GM23338 (cell line): Measurements from ENCODE around the gene TEKTIP1. TPM values are rescaled to one million over a fixed set of nuclear protein-coding genes. Genes with fewer than 3 reads are reported as not detected.
A peak's percentile ranks its signal among the peaks of the same experiment; 100 is the strongest.

ENCODE experiments used
- ATAC-seq: fragments of 200-7000 bp; cut with Tn5 transposase; 3 replicates; pipeline ENCODE4 v1.9.1; 2020
- DNase-seq: peaks from one replicate; pipeline ENCODE4 v3.0.0-alpha.2; 2015; ENCODE audit warnings: low spot score
- H2AFZ ChIP-seq: fragments of 200-600 bp; sonication (generic); 2 replicates; pipeline ENCODE4 v1.8.0; 2016; ENCODE audit warnings: antibody characterized with exemption, mild to moderate bottlenecking, moderate library complexity
- H3F3A ChIP-seq: fragments of 200-600 bp; sonication (generic); replicated peaks from 2 replicates; pipeline ENCODE4 v1.8.0; 2017; ENCODE audit warnings: antibody characterized with exemption, mixed run types, low read depth
- H3K27ac ChIP-seq: fragments of 200-600 bp; sonication (generic); 2 replicates; pipeline ENCODE4 v1.6.1; 2016; ENCODE audit warnings: low read depth
- H3K27me3 ChIP-seq: fragments of 200-600 bp; sonication (generic); 2 replicates; pipeline ENCODE4 v1.8.0; 2016; ENCODE audit warnings: mild to moderate bottlenecking, mixed run types, moderate library complexity; ENCODE audit not compliant: insufficient read depth
- H3K36me3 ChIP-seq: fragments of 200-600 bp; sonication (generic); 2 replicates; pipeline ENCODE4 v1.8.0; 2016; ENCODE audit warnings: mild to moderate bottlenecking; ENCODE audit not compliant: insufficient read depth
- H3K4me1 ChIP-seq: fragments of 200-600 bp; sonication (generic); 2 replicates; pipeline ENCODE4 v1.8.0; 2016; ENCODE audit warnings: mild to moderate bottlenecking, moderate library complexity; ENCODE audit not compliant: insufficient read depth
- H3K4me2 ChIP-seq: fragments of 200-600 bp; sonication (generic); 2 replicates; pipeline ENCODE4 v1.7.1; 2017; ENCODE audit warnings: mixed run types
- H3K4me3 ChIP-seq: fragments of 200-600 bp; sonication (generic); 2 replicates; pipeline ENCODE4 v1.6.1; 2016; ENCODE audit warnings: mixed run types
- H3K79me2 ChIP-seq: fragments of 200-600 bp; sonication (generic); replicated peaks from 2 replicates; pipeline ENCODE4 v1.8.0; 2017; ENCODE audit warnings: mild to moderate bottlenecking; ENCODE audit not compliant: insufficient read depth
- H3K9me2 ChIP-seq: fragments of 200-600 bp; sonication (generic); 2 replicates; pipeline ENCODE4 v1.8.0; 2017; ENCODE audit not compliant: insufficient read depth
- H4K20me1 ChIP-seq: fragments of 200-600 bp; sonication (generic); replicated peaks from 2 replicates; pipeline ENCODE4 v1.8.0; 2017; ENCODE audit warnings: mild to moderate bottlenecking; ENCODE audit not compliant: insufficient read depth
- H3K27ac Mint-ChIP-seq: 2 replicates; pipeline ENCODE4 v1.8.0; 2020; ENCODE audit warnings: inconsistent platforms, mild to moderate bottlenecking, moderate library complexity, mixed read lengths
- H3K27me3 Mint-ChIP-seq: 3 replicates; pipeline ENCODE4 v1.8.0; 2022; ENCODE audit warnings: low read depth, mild to moderate bottlenecking, moderate library complexity, mixed read lengths, inconsistent platforms; ENCODE audit not compliant: insufficient read depth, poor library complexity
- H3K36me3 Mint-ChIP-seq: 3 replicates; pipeline ENCODE4 v1.8.0; 2021; ENCODE audit warnings: low read depth, mild to moderate bottlenecking, inconsistent platforms, moderate library complexity, mixed read lengths
- H3K4me1 Mint-ChIP-seq: 3 replicates; pipeline ENCODE4 v1.8.0; 2020; ENCODE audit warnings: mild to moderate bottlenecking, inconsistent platforms, mixed read lengths
- H3K4me3 Mint-ChIP-seq: 3 replicates; pipeline ENCODE4 v1.8.0; 2021; ENCODE audit warnings: moderate library complexity, mild to moderate bottlenecking, inconsistent platforms, mixed read lengths
- H3K9me3 Mint-ChIP-seq: 3 replicates; pipeline ENCODE4 v1.8.0; 2020; ENCODE audit warnings: moderate library complexity, mild to moderate bottlenecking, inconsistent platforms, mixed read lengths
- CREB1 ChIP-seq: fragments of 250-450 bp; sonication (Bioruptor Pico); IDR thresholded peaks from 2 replicates; pipeline ENCODE4 v1.5.0; 2020; ENCODE audit warnings: low read depth, mild to moderate bottlenecking, moderate library complexity
- ETS1 ChIP-seq: IDR thresholded peaks from 2 replicates; pipeline ENCODE4 v1.6.1; 2016; ENCODE audit warnings: antibody characterized with exemption
- EZH2 ChIP-seq: fragments of 200-600 bp; sonication (generic); IDR thresholded peaks from one replicate; pipeline ENCODE4 v1.8.0; 2017; ENCODE audit warnings: antibody characterized with exemption, mild to moderate bottlenecking, low read depth; ENCODE audit not compliant: unreplicated experiment
- ZNF114 ChIP-seq: fragments of 250-450 bp; sonication (Bioruptor Pico); IDR thresholded peaks from 2 replicates; pipeline ENCODE4 v1.5.0; 2020; ENCODE audit warnings: mild to moderate bottlenecking, moderate library complexity
- ZNF331 ChIP-seq: fragments of 250-450 bp; sonication (Bioruptor Pico); IDR thresholded peaks from 2 replicates; pipeline ENCODE4 v1.5.0; 2020; ENCODE audit warnings: low read depth, mild to moderate bottlenecking, moderate library complexity
- polyA plus RNA-seq: library from polyadenylated mRNA; unstranded; fragments of >200 nt; fragmentation: Nextera tagmentation; extraction: Ambion mirVana; gene quantifications from 2 replicates; pipeline ENCODE4 v1.2.1, GENCODE V29; 2016
- total RNA-seq: library from RNA; depleted of rRNA; stranded (reverse); fragments of >200 nt; shearing (Covaris generic); gene quantifications from 2 replicates; pipeline ENCODE4 v1.2.3, GENCODE V29; 2014
- TF ChIP-seq, protein P1 (sequence below): fragments of 250-450 bp; sonication (Bioruptor Pico); IDR thresholded peaks from 2 replicates; pipeline ENCODE4 v1.5.0; 2020; ENCODE audit warnings: mild to moderate bottlenecking, moderate library complexity

Gene TEKTIP1
- total and polyA plus RNA-seq, 2 experiments from 2014 or later = not detected

- Mint-ChIP-seq H3K9me3 (no peaks in the 10 kb centered on the region), H3K27me3 (peaks cover 28% of the 10 kb centered on the region), H3K4me3 (peak overlapping the region; percentile 77), H3K36me3 (peaks cover 12% of the 10 kb centered on the region), H3K27ac (no peak overlapping the region), H3K4me1 (peaks cover 16% of the 10 kb centered on the region)
- no peak for TF ChIP-seq EZH2
- no peak for TF ChIP-seq ETS1
- TF ChIP-seq, protein P1, sequence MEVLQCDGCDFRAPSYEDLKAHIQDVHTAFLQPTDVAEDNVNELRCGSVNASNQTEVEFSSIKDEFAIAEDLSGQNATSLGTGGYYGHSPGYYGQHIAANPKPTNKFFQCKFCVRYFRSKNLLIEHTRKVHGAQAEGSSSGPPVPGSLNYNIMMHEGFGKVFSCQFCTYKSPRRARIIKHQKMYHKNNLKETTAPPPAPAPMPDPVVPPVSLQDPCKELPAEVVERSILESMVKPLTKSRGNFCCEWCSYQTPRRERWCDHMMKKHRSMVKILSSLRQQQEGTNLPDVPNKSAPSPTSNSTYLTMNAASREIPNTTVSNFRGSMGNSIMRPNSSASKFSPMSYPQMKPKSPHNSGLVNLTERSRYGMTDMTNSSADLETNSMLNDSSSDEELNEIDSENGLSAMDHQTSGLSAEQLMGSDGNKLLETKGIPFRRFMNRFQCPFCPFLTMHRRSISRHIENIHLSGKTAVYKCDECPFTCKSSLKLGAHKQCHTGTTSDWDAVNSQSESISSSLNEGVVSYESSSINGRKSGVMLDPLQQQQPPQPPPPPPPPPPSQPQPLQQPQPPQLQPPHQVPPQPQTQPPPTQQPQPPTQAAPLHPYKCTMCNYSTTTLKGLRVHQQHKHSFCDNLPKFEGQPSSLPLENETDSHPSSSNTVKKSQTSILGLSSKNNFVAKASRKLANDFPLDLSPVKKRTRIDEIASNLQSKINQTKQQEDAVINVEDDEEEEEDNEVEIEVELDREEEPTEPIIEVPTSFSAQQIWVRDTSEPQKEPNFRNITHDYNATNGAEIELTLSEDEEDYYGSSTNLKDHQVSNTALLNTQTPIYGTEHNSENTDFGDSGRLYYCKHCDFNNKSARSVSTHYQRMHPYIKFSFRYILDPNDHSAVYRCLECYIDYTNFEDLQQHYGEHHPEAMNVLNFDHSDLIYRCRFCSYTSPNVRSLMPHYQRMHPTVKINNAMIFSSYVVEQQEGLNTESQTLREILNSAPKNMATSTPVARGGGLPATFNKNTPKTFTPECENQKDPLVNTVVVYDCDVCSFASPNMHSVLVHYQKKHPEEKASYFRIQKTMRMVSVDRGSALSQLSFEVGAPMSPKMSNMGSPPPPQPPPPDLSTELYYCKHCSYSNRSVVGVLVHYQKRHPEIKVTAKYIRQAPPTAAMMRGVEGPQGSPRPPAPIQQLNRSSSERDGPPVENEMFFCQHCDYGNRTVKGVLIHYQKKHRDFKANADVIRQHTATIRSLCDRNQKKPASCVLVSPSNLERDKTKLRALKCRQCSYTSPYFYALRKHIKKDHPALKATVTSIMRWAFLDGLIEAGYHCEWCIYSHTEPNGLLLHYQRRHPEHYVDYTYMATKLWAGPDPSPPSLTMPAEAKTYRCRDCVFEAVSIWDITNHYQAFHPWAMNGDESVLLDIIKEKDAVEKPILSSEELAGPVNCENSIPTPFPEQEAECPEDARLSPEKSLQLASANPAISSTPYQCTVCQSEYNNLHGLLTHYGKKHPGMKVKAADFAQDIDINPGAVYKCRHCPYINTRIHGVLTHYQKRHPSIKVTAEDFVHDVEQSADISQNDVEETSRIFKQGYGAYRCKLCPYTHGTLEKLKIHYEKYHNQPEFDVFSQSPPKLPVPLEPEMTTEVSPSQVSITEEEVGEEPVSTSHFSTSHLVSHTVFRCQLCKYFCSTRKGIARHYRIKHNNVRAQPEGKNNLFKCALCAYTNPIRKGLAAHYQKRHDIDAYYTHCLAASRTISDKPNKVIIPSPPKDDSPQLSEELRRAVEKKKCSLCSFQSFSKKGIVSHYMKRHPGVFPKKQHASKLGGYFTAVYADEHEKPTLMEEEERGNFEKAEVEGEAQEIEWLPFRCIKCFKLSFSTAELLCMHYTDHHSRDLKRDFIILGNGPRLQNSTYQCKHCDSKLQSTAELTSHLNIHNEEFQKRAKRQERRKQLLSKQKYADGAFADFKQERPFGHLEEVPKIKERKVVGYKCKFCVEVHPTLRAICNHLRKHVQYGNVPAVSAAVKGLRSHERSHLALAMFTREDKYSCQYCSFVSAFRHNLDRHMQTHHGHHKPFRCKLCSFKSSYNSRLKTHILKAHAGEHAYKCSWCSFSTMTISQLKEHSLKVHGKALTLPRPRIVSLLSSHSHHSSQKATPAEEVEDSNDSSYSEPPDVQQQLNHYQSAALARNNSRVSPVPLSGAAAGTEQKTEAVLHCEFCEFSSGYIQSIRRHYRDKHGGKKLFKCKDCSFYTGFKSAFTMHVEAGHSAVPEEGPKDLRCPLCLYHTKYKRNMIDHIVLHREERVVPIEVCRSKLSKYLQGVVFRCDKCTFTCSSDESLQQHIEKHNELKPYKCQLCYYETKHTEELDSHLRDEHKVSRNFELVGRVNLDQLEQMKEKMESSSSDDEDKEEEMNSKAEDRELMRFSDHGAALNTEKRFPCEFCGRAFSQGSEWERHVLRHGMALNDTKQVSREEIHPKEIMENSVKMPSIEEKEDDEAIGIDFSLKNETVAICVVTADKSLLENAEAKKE (CRISPR knock-in tag) = no peak
- TF ChIP-seq CREB1 (CRISPR knock-in tag) = no peak
- TF ChIP-seq ZNF331 (CRISPR knock-in tag) = no peak
- no peak for TF ChIP-seq ZNF114 (CRISPR knock-in tag)
- peak overlapping the region; percentile 91 for H3K4me2 ChIP-seq
- H3K9me2 ChIP-seq = no peaks in the 10 kb centered on the region
- no peaks in the 10 kb centered on the region for H3K36me3 ChIP-seq
- 0 out of 2 replicates have a peak overlapping the region, but pooled peaks have one; percentile 7 for H2AFZ ChIP-seq
- H3K27me3 ChIP-seq = no peaks in the 10 kb centered on the region
- H3K4me3 ChIP-seq = peak overlapping the region; percentile 92
- peaks cover 19% of the 10 kb centered on the region for H3K4me1 ChIP-seq
- no peaks in the 10 kb centered on the region for H3K79me2 ChIP-seq
- DNase-seq (peak; percentile 51), ATAC-seq (peak; percentile 2)
- peaks cover 11% of the 10 kb centered on the region for H3F3A ChIP-seq
- no peak overlapping the region for H3K27ac ChIP-seq
- peaks cover 6% of the 10 kb centered on the region for H4K20me1 ChIP-seq
Measured at GRCh38 chr19:3573162-3573857, 34.3 kb downstream of the TEKTIP1 start.
